CD4-positive, alpha-beta T cell treated with Interleukin-10 for 1 hour (primary cell): Measurements from ENCODE around the gene METTL4.

ENCODE experiments used
- DNase-seq: peaks from one replicate; pipeline ENCODE4 v3.0.0-alpha.2; 2020

The METTL4 gene

GRCh38 chr18:2515171-2515787, 56.0 kb downstream of the METTL4 start:
- no peak for DNase-seq

- DNase-seq = no peak
These were observed 57.7 kb downstream of the METTL4 start for GRCh38 chr18:2513616-2514015.

GRCh38 chr18:2512059-2512458, 59.2 kb downstream of the METTL4 start:
- no peak for DNase-seq

GRCh38 chr18:2511451-2511850, 59.9 kb downstream of the METTL4 start:
- no peak for DNase-seq

- no peak for DNase-seq
These were observed 60.9 kb downstream of the METTL4 start for GRCh38 chr18:2510416-2510815.

- no peak for DNase-seq
These were observed 62.6 kb downstream of the METTL4 start for GRCh38 chr18:2508678-2509077.

GRCh38 chr18:2508155-2508554, 63.1 kb downstream of the METTL4 start:
- DNase-seq = no peak

- no peak for DNase-seq
These were observed 66.7 kb downstream of the METTL4 start for GRCh38 chr18:2504642-2505041.

- DNase-seq = no peak
These were observed 68.4 kb downstream of the METTL4 start for GRCh38 chr18:2502880-2503279.

- DNase-seq = no peak
These were observed 68.9 kb downstream of the METTL4 start for GRCh38 chr18:2502394-2502793.

- DNase-seq = no peak
These were observed 73.5 kb downstream of the METTL4 start for GRCh38 chr18:2497797-2498196.

- DNase-seq = no peak
These were observed 75.9 kb downstream of the METTL4 start for GRCh38 chr18:2495381-2495780.

GRCh38 chr18:2494921-2495320, 76.4 kb downstream of the METTL4 start:
- no peak for DNase-seq
